ENCODE data around the gene DSG1.
"Not testable (repeated sequence)": the region's sequence is repeated elsewhere in the genome, so short reads cannot be mapped to it uniquely, and the experiment has no call there.

Gene DSG1

DNA sequence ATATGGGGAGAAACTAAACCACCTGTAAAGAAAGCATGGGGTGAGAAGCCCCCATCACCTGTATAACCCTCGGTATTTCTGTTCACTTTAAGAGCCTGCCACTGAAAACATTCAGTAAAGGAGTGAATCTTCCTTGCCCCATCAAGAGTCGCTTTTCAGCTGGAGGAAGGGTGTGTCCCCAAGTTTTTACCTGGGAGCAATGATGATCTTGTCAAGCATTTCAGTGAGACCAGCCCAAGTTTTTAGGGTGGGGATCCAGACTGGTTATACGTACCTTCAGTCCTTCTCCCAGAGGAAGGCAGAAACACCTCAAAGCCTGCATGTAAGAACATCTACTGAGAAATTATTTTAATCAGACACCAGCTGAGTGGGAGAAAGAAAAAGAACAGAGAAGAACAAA, at the start of gene DSG1:
Gene DSG1, plus strand, starts transcription at position 301 of the 400 bp plus-strand sequence. CDS start 141 bp downstream, outside the sequence.
- DNase-seq (ENCODE audit: extremely low read depth in 1 of 2, low read depth in 1 of 2): no peak

DNA sequence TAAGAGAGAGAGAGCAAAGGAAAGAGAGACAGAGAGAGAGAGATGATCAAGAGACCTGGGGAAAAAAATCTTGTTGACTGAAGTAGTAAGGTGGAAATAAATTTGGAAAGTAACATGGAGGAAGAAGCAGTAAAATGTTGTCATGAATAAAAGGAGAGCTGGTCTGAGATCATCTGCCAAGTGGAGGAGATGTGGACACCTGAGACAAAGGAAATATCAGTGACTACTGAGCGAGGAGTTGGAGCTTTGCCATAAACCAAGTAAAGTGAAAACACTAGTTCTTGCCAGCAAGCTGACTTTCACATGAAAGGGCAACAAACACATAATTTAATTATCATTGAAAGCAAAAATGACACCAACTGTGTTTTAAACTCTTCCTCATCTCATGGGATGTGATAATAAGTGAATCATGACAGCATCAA, 49.0 kb upstream of the DSG1 start:
- no peak for DNase-seq (ENCODE audit: extremely low read depth in 1 of 2, low read depth in 1 of 2)

DNA sequence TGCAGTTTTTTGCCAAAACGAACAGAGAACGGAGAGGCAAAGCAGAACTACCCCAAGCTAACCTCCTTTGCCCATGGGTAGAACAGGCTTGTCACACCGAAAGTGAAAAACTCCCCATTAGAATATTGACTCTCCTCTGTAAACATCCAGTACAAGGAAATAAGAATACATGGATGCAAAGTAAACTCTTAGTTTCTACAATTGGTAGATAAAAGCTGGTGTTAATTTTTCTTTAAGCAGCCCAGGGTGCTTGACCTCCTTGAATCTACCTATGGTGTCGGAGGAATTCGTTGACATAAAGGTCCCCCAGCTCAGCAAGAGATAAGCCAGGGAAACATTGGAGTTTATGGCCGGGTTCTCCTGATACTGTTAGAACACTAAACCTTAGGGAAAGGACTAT, 48.4 kb upstream of the DSG1 start:
- no peak for DNase-seq (ENCODE audit: extremely low read depth in 1 of 2, low read depth in 1 of 2)

DNA sequence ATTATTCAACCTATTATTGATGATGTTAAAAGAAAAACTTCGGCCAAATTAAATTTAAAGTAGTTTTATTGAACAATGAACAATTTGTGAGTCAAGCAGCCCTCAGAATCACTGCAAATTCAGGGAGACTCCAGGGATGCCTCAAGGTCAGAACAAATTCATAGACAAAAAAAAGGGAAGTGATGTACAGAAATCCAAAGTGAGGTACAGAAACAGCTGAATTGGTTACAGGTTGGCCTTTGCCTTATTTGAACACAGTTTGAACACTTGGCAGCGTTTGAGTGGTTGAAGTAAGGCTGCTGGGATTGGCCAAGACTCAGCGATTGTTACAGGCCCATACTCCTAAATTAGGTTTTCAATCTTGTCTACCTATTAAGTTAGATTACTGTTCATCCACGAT, 47.4 kb upstream of the DSG1 start:
- DNase-seq (ENCODE audit: extremely low read depth in 1 of 2, low read depth in 1 of 2): no peak

DNA sequence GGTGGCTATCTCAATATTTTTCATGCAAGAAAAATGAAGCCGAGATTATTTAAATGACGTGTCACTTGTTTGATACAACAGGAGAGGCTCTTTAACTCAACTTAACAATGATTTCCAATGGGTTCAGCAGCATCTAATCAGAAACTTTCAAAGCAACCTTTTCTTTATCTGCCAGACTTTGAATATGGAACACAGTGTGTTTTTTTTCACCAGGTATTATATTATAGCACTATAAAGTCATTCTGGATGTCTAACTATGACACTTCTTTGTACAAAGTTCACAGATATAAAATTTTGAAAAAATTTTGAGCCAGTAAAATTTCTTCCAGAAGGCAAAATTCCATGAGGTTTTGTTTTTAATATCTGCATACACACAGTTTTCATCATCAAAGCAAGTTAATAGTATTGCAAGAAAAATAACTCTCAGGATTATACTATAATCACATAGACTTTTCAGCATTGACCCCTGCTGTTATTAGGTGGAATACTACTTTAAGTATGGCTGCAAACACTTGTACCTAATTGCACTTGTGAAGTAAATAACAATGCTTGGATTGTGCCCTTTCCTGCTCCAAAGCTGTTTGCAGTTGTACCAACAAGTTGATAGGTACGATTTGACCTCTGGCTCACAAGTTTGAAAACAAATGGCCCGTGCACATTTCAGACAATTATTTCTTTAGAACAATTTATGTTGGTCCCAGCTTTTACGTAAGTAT, 44.0 kb upstream of the DSG1 start:
- no peak for DNase-seq (ENCODE audit: extremely low read depth in 1 of 2, low read depth in 1 of 2)

DNA sequence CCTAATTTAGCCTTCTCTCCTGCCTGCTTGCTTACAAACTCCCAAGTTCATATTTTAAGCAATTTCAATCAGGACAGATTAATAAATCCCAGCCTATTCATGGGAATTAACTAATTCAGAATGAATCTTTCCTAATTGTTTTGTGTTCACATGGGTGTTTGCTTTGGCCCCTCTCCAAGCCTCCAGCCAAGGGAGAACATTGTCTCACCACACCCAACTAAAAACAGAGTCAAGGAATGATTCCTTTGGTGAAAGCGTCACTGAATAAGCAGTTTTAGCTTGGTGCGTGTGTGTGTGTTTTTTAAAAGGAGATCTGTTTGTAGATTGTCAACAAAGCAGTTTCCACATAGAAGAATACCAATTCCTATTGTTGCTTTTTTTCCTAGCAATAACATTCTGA, 43.0 kb upstream of the DSG1 start:
- DNase-seq (ENCODE audit: extremely low read depth in 1 of 2, low read depth in 1 of 2): no peak

DNA sequence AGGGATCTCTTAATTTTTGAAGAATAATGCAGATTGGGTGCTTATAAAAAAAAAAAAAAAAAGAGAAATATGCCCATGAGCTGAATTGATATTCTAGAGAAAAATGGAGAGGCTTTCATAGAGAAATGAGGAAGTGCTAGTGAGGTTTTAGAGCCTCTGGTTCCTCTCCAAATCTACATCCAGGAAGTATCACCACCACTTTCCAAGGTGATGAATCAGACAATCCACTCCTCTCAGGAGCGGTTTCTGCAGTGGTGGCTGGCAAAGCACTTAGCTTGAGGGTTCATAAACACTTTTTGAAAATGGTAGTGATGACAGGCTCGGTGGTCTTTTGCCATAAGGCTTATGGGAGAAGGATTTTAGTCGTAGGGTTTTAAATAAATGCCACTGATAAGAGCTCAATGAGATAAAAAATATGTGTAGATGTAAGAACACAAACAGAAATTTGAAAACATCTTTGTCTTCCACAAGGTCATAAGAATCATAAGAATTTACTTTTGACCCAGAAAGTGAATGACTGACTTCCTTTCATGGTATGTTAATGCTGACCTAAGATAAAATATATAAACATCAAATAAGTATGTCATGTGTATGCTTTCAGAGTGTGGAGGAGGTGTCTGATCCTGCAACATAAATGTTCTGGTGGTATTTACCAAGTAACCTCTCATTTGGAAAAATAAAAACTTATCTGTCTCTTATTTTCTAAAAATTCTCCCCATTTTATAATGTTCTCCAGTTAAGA, 42.1 kb upstream of the DSG1 start:
- no peak for DNase-seq (ENCODE audit: extremely low read depth in 1 of 2, low read depth in 1 of 2)

DNA sequence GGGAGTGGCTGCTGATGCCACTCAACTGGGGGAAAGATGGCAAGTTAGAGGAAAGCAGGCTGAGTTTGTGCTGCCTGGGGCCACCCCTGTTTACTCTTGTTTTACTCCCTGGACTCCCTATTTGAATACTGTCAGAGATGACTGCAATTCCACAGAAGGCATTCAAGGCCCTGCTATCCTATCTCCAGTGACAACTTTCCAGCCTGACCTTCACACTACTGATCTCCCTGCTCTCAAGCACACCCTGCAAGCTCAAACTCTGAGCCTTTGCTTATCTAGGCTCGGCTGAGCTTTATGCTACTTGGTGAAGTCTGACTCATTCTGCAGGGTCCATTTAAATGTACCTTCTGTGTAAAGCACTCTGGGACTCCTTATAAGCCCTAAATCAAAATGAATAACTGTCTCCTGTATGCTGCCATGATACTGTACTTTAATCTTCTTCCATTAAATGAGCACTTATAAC, 39.3 kb upstream of the DSG1 start:
- DNase-seq (ENCODE audit: extremely low read depth in 1 of 2, low read depth in 1 of 2): no peak

DNA sequence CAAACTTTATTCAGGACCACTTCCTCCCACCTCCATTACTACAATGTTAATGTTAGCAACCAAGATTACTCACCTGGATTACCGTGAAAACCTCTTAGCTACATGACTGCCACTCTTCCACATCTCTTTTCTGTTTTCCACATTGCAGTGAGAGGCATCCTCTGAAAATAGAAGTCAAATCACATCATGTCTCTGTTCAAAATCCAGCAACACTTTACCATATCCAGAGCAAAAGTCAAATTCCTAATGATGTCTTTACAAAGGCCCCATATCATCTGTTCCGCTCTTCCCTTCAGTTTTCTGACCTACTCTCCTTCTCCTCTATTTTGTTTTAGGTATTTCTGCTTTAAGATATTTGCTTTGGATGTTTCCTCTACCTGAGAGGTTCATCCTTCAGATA, 37.5 kb upstream of the DSG1 start:
- no peak for DNase-seq (ENCODE audit: extremely low read depth in 1 of 2, low read depth in 1 of 2)

DNA sequence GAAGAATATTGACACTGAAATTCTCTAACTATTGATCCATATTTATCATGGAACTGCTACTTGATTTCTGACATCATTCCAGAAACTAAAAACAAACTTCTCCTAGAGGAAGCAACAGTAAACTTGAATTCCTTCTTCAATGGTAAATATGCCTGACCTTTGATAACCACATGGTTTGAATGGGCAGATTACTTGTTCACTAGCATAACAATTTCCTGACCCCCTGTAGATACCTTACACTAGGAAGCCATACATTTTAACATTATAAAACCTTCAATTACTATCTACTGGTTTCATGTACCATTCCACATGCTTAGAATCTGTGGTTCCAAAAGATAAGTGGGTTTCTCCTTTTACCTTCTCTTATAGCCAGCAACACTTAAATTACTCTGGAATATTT, 36.5 kb upstream of the DSG1 start:
- no peak for DNase-seq (ENCODE audit: extremely low read depth in 1 of 2, low read depth in 1 of 2)

DNA sequence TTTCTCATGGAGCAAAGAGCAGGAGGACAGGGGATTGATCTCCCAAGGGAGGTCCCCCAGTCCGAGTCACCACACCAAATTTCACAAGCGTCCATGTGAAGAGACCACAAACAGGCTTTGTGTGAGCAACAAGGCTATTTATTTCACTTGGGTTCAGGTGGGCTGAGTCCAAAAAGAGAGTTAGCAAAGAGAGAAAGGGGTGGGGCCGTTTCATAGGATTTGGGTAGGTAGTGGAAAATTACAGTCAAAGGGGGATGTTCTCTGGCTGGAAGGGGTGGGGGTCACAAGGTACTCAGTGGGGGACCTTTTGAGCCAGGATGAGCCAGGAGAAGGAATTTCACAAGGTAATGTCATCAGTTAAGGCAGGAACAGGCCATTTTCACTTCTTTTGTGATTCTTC, 28.5 kb upstream of the DSG1 start:
- DNase-seq (ENCODE audit: extremely low read depth in 1 of 2, low read depth in 1 of 2): not testable (repeated sequence)

DNA sequence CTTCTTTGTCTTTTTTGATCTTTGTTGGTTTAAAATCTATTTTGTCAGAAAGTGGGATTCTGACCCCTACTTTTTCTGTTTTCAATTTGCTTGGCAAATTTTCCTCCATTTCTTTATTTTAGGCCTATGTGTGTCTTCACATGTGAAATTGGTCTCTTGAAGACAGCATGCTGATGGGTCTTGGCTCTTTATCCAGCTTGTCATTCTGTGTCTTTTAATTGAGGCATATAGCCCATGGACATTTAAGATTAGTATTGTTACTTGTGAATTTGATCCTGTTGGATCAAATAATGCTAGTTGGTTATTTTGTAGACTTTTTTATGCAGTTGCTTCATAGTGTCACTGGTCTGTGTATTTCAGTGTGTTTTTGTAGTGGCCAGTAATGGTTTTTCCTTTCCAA, 26.3 kb upstream of the DSG1 start:
- no peak for DNase-seq (ENCODE audit: extremely low read depth in 1 of 2, low read depth in 1 of 2)

DNA sequence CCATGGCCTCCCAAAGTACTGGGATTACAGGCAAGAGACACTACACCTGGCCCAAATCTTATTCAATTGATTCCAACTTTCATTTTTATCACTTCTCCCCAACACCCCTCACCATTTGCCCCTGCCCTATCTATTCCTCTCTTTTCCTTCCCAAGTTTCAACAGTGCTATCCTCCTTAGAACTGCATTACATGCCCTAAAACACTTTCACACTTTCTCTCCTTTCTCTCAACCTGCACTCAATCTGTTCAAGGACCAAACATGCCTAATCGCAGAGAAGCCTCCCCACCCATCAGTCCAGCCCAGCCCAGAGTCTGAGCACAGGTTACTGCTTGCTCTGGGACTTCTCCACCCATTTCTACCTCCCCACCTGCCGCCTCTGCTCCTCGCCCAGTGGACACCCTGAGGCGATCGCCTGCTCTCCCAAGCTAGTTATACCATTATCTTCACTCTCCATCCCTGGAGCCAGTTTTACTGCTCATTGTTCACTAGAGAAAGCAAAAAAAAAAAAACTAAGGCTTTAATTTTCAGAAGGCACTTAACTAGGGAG, 23.7 kb upstream of the DSG1 start:
- DNase-seq (ENCODE audit: extremely low read depth in 1 of 2, low read depth in 1 of 2): no peak

DNA sequence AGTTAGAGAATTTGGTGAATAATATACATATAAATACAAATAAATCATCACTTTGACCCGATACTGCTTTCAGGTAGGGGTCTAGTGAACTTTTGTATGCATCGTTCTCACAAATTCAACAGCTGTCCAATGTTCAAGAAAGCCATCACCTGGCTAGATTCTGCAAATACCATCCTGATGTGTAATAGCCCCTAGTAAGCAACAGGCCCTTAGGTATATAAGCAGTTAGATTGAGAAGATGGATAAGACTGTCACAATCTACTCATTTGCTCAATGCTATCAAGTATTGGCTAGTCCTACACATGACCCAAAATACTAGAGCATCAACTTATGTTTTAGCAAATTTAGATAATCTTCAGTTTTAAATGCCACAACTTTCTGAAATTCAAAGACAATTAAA, 20.7 kb upstream of the DSG1 start:
- DNase-seq (ENCODE audit: extremely low read depth in 1 of 2, low read depth in 1 of 2): no peak

DNA sequence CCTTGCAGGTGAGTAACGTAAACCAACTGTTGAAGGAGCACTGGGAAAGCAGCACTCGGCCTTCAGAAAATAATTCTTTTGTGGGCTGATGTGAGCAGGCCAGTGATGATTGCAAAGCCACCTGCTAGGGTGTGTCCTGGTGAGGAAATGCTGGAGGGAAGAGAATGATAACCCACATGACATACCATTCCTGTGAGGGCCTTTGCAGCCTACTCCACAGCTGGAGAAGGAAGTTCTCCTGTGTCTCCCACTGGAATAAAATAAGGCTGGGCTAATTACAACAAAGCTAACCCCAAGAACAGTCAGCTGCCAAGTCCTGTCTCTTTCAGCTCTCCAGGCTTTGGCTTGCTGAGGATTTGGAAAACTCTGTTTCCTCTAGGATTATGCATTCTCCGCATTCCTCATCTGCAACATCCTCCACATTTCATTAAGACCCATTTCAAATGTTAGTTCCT, 16.7 kb upstream of the DSG1 start:
- DNase-seq (ENCODE audit: extremely low read depth in 1 of 2, low read depth in 1 of 2): no peak

DNA sequence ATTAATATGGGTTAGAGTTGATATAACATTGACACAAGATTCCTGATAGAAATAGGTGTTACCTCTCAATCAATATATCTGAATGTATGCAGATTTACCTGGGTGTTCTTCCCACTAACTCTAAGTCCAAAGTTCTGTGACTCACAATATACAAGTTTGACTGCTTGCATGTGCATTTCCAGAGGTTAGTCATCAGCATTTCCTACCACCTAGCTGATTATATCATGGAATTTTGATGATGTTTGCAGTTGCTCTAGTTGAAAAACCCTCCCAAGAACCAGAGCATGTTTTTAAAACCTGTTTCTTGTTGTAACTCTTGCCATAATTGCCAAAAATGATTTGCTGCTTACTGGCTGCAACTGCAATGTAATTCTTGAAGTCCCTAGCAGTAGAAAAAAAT, 15.0 kb upstream of the DSG1 start:
- no peak for DNase-seq (ENCODE audit: extremely low read depth in 1 of 2, low read depth in 1 of 2)

DNA sequence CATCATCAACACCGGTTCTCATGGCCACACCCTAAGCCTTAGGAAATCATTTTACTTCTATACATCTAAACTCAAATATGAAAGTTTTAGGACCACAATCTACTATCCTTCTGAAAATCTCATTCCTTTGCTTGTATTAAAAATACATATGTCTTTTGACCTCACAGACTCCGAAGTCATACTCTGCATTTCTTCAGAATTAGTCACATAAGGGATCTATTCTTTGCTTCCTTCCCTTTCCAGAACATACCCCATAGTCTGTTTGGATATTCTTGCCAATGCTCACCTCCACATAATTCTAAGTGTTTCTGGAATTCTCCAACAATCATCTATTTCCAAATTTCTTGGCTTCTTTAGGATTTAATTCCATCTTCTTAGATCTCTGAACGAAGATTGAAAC, 14.2 kb upstream of the DSG1 start:
- no peak for DNase-seq (ENCODE audit: extremely low read depth in 1 of 2, low read depth in 1 of 2)

DNA sequence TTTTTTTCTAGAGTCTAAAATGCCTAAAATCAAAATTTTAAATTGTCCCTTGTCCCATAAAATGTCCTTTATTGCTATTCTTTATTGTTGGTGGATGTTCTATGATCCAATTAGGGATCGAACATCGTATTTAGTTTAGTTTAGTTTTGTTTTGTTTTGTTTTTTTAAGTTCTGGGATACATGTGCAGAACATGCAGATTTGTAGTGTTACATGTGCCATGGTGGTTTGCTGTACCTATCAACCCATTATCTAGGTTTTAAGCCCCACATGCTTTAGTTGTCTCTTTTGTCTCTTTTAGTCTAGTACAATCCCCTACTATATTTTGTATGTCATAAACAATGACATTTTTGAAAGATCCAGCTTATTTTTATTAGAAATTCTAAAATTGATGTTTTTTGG, 8.8 kb upstream of the DSG1 start:
- no peak for DNase-seq (ENCODE audit: extremely low read depth in 1 of 2, low read depth in 1 of 2)

DNA sequence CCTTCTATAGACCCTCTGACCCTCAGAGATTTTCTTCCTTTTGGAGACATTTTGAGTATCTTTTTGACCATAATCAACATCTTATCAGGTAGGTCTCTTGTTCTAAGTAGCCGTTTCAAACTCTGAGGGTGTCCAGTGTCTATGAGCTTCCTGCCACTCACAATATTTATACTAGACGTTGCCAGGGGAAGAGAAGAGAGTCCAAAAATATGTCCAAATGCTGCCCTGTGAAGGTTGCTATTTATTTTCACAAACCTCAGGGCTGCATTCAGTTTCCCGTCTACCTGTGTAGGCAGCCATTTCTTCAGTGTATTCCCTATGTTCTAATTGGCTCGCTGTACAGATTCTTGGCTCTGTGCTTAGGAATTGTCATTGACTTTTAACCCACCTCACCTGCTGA, 986 bp upstream of the DSG1 start:
- no peak for DNase-seq (ENCODE audit: extremely low read depth in 1 of 2, low read depth in 1 of 2)

DNA sequence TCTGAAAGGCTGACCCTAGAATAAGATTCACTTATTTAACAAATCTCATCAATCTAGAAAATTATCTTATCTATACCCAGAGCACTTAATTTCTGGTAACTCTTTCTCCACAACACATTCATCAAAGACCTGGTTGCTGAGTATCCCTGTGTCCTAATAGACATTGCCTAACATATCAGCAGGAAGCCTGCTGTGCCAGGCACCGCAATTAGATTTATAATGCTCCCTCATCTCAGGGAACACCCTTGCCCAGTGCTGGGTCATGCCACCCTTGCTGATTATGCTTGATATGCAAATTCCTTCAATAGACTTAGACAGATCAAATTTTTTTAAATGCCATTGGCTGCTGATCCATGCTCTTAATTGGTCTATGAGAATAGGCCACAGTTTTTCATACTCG, 3.8 kb downstream of the DSG1 start:
- no peak for DNase-seq (ENCODE audit: extremely low read depth in 1 of 2, low read depth in 1 of 2)

DNA sequence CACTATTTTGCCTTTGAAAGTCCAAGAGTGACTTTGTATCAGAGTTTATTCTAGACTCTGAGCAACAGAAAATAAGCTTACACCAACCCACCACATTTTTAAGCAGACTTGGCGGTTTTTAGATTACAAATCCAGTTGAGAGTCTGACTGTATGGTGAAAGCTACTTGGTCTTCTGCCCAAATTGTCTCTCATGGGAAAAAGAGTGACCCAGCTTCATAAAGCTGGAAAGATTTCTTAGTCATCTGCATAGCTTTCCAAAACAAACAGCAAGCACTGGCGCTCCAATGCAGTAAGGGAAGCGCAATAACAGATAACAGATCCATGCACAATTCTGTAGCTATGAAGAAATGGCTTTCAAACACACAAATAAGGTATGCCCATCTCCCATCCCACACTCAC, 7.1 kb downstream of the DSG1 start:
- no peak for DNase-seq (ENCODE audit: extremely low read depth in 1 of 2, low read depth in 1 of 2)

DNA sequence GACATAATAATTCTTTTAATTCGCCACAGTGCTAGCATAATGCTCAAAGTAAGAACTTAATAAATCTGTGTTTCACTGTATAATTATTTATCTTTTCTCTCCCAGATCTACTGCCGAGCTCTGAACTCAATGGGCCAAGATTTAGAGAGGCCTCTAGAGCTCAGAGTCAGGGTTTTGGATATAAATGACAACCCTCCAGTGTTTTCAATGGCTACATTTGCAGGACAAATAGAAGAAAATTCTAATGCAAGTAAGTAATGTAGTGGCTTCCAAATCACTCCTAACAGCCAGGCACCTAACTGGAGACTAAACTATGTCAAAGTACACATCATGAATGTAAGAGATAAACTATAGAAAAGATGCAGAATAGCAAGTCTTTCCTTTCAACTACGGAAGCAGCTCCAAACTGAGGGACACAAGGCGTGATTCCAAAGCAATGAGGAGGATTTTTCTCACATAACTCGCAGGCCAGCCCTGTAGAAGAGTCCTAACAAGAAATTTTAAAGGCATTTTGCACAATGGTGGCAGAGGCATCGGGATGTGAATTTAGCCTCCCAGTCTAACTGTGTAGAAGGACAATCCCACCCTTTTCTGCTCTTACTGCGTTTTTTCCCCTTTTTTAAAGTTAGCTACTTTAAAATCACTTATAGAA, 12.0 kb downstream of the DSG1 start:
- DNase-seq (ENCODE audit: extremely low read depth in 1 of 2, low read depth in 1 of 2): no peak
